Tibial nerve (tissue), 4 donors: ENCODE data around the gene TMEM63B. TPM values are rescaled to one million over a fixed set of nuclear protein-coding genes. Genes with fewer than 3 reads are reported as not detected.

ENCODE experiments used
- DNase-seq, 2 donors: peaks; one replicate each; pipeline ENCODE4 v3.0.0-alpha.2; 2019; ENCODE audit warnings: low spot score in 2 of 2
- H3K27ac ChIP-seq, 4 donors: fragments of 200-600 bp; sonication (generic) in 3 of 4; one replicate each; pipeline ENCODE4 v1.5.1; 2017 to 2019; ENCODE audit warnings: mild to moderate bottlenecking in 1 of 4
- H3K27me3 ChIP-seq, 2 donors: fragments of 200-600 bp; sonication (generic) in 1 of 2; one replicate each; pipeline versions ENCODE4 v1.5.1 to v1.6.0; 2017 to 2019
- H3K36me3 ChIP-seq, 3 donors: fragments of 200-600 bp; sonication (generic); one replicate each; pipeline ENCODE4 v1.5.1; 2018 to 2019
- H3K4me1 ChIP-seq, 4 donors: fragments of 200-600 bp; sonication (generic) in 3 of 4; one replicate each; pipeline ENCODE4 v1.5.1; 2017 to 2019
- H3K4me3 ChIP-seq, 4 donors: fragments of 200-600 bp; sonication (generic) in 3 of 4; one replicate each; pipeline ENCODE4 v1.5.1; 2017 to 2019; ENCODE audit warnings: mild to moderate bottlenecking in 1 of 4, moderate library complexity in 1 of 4
- H3K9me3 ChIP-seq, 4 donors: fragments of 200-600 bp; sonication (generic) in 3 of 4; one replicate each; pipeline ENCODE4 v1.5.1; 2017 to 2019
- CTCF ChIP-seq, 5 experiments: fragments of 200-600 bp in 3 of 5; fragments of 450-650 bp in 2 of 5; sonication (generic) in 3 of 5; IDR thresholded peaks; one replicate each; pipeline ENCODE4 v1.5.1; 2016 to 2019; ENCODE audit warnings: antibody characterized with exemption in 5 of 5, mild to moderate bottlenecking in 3 of 5, moderate library complexity in 2 of 5
- EP300 ChIP-seq, 2 donors: sonication (generic); formaldehyde crosslinking; IDR thresholded peaks; one replicate each; pipeline ENCODE4 v1.6.1; 2017; ENCODE audit warnings: antibody characterized with exemption in 2 of 2, mild to moderate bottlenecking in 1 of 2
- POLR2A ChIP-seq, 2 donors: fragments of 450-650 bp; IDR thresholded peaks; one replicate each; pipeline ENCODE4 v1.6.1; 2017; ENCODE audit warnings: antibody characterized with exemption in 2 of 2, mild to moderate bottlenecking in 2 of 2, moderate library complexity in 2 of 2
- WGBS, 2 donors: methylation state at CpG; one replicate each; pipeline ENCODE4 v1.1.5; 2018; 5-methylcytosine and 5-hydroxymethylcytosine counted together
- total RNA-seq, 4 donors: library from RNA; depleted of rRNA; stranded (reverse); fragments of >200 nt; gene quantifications; one replicate each; pipeline ENCODE4 v1.1.0, GENCODE V29; 2016

TMEM63B gene
- total RNA-seq, 4 donors from 2014 or later, result 18.6 to 34.5 (median 27.6) TPM

DNA sequence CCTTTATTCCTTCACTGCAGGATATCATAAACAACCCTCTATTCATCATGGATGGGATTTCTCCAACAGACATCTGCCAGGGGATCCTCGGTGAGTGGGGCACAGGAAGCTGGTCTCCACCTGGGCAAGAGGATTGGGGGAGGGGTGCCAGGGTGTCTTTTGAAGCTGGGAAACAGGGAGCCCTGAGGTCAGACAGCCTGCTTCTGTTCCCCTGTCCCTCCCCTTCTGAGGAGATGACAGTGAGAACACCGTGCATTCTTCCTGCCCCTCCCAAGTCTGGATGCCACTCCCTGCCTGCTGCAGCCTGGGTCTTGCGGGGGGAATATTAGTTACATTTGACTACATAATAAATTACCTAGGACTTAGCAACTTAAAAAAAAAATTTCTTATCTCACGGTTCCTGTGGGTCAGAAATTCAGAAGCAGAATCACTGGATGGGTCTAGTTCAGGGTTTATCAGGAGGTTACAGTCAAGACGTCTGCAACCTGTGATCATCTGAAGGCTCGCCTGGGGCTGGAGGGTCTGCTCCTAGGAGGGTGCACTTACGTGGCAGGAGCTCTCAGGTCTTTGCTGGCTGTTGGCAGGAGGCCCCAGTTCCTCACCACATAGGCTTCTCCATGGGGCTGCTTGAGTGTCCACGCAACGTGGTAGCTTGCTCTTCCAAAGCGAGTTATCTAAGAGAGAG is 42.7 kb downstream of the TMEM63B start:
- Histone ChIP-seq H3K27ac (no peak overlapping the region), H3K9me3 (no peaks in the 10 kb centered on the region), H3K27me3 (no peaks in the 10 kb centered on the region), H3K4me3 (no peak overlapping the region), H3K36me3 (no peaks in the 10 kb centered on the region), H3K4me1 (peaks cover 0 to 13% (median 0%) of the 10 kb centered on the region in 4 donors)
- no peak for DNase-seq
- WGBS, 2 donors, result 76% methylated on average over 10 of the region's 10 CpGs
- TF ChIP-seq POLR2A (IDR thresholded peaks at IDR 0.05) (no peak), CTCF (IDR thresholded peaks at IDR 0.05) (no peak), EP300 (IDR thresholded peaks at IDR 0.05) (no peak)

GRCh38 chr6:44171899-44172546 is 44.7 kb downstream of the TMEM63B start:
- Histone ChIP-seq H3K4me1 (peaks cover 0 to 17% (median 0%) of the 10 kb centered on the region in 4 donors), H3K4me3 (no peak overlapping the region), H3K36me3 (no peaks in the 10 kb centered on the region), H3K27me3 (no peaks in the 10 kb centered on the region), H3K9me3 (no peaks in the 10 kb centered on the region), H3K27ac (no peak overlapping the region)
- TF ChIP-seq CTCF (IDR thresholded peaks at IDR 0.05) (no peak), EP300 (IDR thresholded peaks at IDR 0.05) (no peak), POLR2A (IDR thresholded peaks at IDR 0.05) (no peak)
- DNase-seq, result no peak
- WGBS, 2 donors, result 78 to 81% methylated on average over 12 of the region's 12 CpGs

DNA sequence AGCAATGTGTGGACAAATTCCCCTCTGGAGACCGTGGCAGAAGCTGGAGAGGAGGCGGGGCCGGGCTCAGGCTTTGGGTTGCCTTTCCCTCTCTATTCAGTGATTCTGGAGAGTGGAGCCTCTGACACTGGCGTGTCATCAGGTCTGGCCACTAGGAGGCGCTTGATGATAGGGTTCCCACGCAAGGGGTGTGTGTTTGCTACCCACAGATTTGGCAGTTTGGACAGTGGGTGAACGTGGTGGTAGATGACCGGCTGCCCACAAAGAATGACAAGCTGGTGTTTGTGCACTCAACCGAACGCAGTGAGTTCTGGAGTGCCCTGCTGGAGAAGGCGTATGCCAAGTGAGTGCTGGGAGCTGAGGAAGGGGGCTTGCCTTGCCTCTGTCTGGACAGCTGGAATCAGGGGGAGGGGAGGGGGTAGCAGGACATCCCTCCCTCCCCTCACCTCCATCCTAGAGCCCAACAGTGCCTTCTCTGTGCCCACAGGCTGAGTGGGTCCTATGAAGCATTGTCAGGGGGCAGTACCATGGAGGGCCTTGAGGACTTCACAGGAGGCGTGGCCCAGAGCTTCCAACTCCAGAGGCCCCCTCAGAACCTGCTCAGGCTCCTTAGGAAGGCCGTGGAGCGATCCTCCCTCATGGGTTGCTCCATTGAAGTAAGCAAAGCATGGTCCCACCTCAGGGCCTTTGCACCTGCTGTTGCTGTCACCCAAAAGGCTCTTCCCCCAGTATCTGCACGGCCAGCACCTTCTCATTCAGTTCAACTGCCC is 45.6 kb downstream of the TMEM63B start:
- Histone ChIP-seq H3K9me3 (no peaks in the 10 kb centered on the region), H3K36me3 (no peaks in the 10 kb centered on the region), H3K27me3 (no peaks in the 10 kb centered on the region), H3K27ac (no peak overlapping the region), H3K4me1 (peaks cover 0 to 25% (median 0%) of the 10 kb centered on the region in 4 donors), H3K4me3 (no peak overlapping the region)
- DNase-seq, result peak; percentile 82 to 94
- TF ChIP-seq CTCF (IDR thresholded peaks at IDR 0.05) (peak; percentile 84 to 94 (median 91)), POLR2A (IDR thresholded peaks at IDR 0.05) (no peak), EP300 (IDR thresholded peaks at IDR 0.05) (peak in 1 of 2 donors; percentile 42)
- WGBS, 2 donors, result 22 to 25% methylated on average over 15 of the region's 15 CpGs

GRCh38 chr6:44176130-44176761 is 48.9 kb downstream of the TMEM63B start:
- H3K27ac ChIP-seq, result no peak overlapping the region
- TF ChIP-seq CTCF (IDR thresholded peaks at IDR 0.05) (no peak), EP300 (IDR thresholded peaks at IDR 0.05) (no peak), POLR2A (IDR thresholded peaks at IDR 0.05) (no peak)
- no peak overlapping the region for H3K4me3 ChIP-seq
- H3K4me1 ChIP-seq, result peaks cover 0 to 24% (median 0%) of the 10 kb centered on the region in 4 donors
- no peaks in the 10 kb centered on the region for H3K27me3 ChIP-seq
- H3K9me3 ChIP-seq, result no peaks in the 10 kb centered on the region
- H3K36me3 ChIP-seq, result no peaks in the 10 kb centered on the region
- no peak for DNase-seq
- 72 to 80% methylated on average over 14 to 15 of the region's 15 CpGs for WGBS, 2 donors
